Activated CD4-positive, CD25-positive, alpha-beta regulatory T cell (primary cell): ENCODE data around the gene KIRREL3.

Experiments
- DNase-seq, 4 experiments: peaks; one replicate each; lab custom pipeline; 2025; lab: John Stamatoyannopoulos, UW

KIRREL3 gene

DNA sequence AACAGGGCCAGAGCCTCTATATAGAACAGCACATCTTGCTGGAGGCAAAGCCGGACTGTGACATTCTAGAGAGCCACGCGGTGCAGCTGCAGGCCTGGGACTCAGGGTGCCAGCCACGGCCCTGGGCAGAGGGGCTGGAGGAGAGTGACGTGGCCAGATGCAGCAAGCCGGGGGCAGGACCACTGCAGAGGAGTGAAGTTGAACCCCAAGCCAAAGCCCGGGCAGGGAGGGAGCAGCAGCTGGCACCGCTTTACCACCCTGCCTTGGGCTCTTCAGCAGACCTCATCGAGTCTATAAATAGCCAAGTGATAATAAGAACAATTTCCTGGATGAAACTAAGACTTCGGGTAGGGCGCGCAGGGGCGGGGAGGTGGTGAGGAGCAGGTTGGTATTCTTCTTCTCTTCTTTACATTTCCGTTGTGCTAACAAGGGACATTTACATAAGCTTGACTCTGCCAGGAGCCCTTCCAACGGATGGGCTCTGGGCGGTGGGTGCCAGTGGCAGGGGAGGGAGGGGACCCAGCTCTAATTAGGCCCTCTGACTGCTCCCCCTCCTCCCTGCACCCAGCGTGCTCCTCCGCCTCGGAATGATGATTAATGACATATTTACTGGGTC lies 534.9 kb downstream of the KIRREL3 start:
- no peak for DNase-seq

DNA sequence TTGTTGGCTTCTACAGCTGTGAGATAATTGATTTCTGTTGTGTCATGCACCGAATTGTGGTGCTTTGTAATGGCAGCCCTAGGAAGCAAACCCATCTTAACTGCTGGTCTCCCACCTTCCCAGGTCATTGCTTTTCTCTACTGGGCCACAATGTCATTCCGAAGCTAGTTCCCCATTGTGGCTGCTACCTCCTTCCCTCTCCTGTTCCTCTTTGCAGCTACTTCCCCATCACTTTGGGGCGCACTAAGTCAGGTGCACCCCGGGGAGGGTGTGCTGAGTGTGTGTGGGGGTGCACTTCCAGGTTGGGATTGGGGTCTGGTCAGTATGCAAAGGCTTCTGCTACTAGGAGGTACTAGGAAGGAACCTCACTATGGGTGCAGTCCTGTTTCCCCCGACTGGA lies 535.8 kb downstream of the KIRREL3 start:
- no peak for DNase-seq

DNA sequence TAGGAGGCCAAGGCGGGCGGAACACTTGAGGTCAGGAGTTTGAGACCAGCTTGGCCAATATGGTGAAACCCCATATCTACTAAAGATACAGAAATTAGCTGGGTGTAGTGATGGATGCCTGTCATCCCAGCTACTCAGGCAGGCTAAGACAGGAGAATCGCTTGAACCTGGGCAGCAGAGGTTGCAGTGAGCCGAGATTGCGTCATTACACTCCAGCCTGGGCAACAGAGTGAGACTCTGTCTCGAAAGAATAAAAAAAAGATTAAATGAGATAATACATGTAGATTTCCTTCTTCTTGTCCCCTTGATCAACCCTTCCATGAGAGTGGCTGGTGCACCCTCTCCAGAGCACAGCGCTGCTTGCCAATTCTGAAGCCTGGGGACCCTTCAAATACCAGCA lies 538.1 kb downstream of the KIRREL3 start:
- no peak for DNase-seq

GRCh38 chr11:126461996-126462395 lies 538.6 kb downstream of the KIRREL3 start:
- DNase-seq: no peak

GRCh38 chr11:126461096-126461440 lies 539.5 kb downstream of the KIRREL3 start:
- DNase-seq: no peak

DNA sequence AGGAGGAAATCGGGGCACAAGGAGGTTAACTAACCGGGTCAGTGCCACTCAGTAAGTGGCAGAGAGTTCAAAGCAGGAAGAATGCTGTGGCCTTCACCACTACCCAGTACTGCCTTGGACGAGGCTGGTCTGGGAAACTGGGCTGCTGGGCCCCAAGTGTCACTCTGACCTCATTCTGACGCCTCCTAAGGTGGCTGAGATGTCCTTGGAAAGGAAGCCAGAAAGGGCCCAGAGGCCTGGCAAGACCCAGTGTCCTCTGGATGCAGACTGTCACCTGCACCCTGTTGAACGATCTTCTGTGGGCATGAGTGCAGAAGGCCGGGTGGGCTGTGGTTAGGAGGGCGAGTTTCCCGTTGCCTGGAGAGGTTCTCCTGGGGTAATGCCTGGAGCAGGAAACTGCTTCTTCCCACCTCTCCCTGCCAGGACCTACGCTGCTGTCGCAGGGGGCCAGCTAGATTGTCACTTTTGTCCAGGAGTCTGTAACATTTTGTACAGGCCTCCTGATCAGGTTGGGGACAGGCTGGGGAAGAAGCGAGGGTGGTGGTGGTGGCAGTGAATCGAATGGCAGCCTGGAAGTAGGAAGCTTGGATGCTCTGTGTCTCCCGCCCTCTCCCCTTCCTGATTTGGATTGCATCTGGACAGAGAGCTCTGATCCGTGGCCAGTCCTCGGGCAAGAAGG lies 540.0 kb downstream of the KIRREL3 start:
- DNase-seq: no peak

DNA sequence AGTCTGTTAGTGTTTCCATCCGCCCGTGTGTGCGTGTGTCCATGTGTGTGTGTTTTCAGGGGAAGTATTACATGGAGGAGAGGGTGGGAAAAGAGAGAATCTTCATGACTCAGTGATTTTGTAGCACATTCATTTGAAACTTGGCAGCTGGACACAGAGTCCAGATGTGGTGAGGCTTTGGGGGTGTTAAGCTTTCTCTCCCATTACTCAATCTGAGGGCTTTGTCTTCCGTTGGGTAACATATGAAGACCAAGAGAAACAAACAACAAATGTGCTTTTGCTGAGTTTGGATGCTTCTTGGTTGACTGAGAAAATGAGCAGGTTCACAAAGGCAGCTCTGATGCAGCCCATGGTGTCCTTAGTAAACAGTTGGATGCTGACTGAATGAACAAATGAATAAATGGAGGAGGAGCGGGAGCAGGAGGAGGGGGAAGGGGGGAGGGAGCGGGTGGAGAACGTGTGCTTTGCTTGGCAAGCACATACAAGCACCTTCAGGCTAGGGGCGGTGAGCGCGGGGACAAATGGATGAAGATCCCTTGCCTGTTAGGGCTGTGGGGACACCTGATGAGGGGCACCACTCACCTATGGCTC lies 540.8 kb downstream of the KIRREL3 start:
- no peak for DNase-seq

DNA sequence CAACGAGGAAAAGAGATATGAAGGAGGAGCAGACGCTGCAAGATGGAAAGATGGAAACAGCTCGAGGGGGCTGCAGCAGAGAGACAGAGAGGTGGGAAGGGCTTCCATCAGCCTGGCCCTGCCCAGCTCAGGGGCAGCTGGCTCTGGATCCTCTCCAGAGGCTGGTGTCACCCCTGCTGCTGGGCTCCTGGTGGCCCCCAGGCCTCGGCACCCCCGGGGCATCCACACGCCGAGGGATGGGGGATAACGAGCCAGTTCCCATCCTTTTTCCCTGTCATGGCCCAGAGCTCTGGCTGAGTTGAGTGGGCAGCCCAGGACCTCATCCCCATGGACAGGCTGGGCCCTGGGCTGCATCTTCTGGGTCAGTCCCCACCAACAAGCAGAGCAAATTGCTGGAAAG lies 542.8 kb downstream of the KIRREL3 start:
- DNase-seq: no peak

DNA sequence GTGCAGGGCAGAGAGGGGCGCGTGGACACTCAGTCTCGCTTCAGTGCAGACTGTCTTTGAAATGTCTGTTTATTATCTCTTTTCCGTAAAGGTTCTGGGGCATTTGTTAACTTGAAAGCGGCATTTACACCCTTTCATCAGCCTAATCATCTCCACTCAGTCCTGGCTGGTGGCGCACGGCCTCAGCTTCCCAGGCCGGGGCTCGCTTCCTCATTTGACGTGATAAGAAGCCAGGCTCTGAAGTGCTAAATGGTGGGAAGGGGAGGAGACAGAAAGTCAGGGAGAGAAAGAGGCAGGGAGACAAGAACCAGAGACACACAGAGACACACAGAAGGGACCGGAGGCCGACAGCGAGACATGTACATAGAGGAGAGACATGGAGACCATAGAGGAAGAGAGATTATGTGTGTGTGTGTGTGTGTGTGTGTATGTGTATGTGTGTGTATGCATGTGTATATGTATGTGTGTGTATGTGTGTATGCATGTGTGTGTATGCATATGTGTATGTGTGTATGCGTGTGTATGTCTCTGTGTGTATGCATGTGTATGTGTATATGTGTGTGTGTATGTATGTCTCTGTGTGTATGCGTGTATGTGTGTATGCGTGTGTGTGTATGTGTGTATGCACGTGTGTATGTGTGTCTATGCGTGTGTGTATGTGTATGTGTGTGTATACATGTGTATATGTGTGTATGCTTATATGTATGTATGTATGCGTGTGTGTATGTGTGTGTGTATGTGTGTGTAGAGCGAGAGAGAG lies 543.6 kb downstream of the KIRREL3 start:
- no peak for DNase-seq

- no peak for DNase-seq
Measured at GRCh38 chr11:126456089-126456488, 544.5 kb downstream of the KIRREL3 start.

GRCh38 chr11:126452241-126453101 lies 548.1 kb downstream of the KIRREL3 start:
- no peak for DNase-seq

DNA sequence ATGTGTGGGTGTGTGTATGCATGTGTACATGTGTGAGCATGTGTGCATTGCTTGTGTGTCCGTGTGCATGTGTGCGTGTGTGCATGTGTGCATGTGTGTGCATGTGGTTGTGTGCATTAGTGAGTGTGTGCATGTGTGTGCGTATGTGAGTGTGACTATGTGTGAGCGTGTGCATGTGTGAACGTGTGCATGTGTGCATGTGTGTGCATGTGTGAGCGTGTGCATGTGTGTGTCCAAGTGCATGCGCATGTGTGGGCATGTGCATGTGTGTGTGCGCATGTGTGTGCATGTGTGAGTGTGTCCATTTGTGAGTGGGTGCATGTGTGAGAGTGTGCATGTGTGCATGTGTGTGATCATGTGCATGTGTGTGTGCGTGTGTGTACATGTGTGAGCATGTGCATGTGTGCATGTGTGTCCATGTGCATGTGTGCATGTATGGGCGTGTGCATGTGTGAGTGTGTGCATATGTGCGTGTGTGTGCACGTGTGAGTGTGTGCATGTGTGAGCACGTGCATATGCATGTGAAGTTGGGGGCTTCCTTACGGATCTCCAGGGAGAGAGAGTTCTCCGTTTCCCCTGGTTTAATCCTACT lies 549.3 kb downstream of the KIRREL3 start:
- no peak for DNase-seq

DNA sequence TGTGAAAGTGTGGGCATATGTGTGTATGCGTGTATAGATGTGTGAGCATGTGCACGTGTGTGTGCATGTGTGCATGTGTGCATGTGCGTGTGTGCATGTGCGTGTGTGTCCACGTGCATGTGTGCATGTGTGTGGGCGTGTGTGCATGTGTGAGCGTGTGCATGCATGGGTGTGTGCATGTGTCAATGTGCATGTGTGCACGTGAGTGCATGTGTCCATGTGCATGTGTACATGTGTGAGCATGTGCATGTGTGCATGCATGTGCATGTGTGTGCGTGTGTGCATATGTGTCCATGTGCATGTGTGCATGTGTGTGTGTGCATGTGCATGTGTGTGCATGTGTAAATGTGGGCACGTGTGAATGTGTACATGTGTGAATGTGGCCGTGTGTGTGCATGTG lies 549.8 kb downstream of the KIRREL3 start:
- no peak for DNase-seq

DNA sequence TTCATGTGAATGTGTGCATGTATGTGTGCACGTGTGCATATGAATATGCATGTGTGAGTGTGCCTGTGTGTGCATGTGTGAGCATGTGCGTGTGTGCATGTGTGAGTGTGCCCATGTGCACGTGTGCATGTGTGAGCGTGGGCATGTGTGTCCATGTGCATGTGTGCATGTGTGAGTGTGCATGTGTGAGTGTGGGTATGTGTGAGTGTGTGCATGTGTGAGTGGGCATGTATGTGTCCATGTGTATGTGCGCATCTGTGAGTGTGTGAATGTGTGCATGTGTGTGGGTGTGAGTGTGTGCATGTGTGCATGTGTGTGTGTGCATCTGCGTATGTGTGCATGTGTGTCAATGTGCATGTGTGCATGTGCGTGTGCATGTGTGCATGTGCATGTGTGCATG lies 550.4 kb downstream of the KIRREL3 start:
- DNase-seq: no peak

DNA sequence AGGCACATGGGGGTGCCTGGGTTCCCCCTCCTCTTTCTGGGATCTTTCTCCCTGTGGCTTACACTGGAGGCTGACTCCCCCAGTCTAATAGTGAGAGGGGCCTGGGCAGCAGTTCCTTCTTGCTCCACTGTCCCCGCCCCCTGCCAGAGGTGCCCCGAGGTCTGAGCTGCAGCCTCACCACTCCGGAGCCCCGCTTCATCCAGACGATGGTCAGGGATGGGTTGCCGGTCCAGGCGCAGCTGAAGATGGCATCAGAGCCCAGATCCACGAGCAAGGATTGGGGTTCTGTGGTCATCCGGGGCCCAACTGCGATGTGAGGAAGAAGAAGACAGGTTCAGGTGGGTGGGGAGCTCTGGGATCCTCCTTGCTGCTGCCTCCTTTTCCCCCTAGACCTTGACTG lies 554.0 kb downstream of the KIRREL3 start:
- no peak for DNase-seq

DNA sequence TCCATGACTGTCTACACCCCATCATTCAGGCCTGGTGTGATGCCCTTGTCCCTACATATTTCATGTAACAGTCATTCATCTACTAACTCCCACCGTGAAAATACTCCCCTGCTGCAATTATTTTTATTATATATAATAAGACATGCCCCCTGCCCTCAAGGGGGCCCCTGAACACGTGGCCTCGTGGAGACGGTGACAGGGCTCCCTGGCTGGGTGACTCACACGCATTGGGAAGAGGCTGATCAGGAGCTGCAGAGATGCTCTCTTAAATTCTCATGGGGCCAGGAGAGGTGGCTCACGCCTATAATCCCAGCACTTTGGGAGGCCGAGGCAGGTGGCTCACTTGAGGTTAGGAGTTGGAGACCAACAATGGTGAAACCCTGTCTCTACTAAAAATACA lies 556.5 kb downstream of the KIRREL3 start:
- no peak for DNase-seq

DNA sequence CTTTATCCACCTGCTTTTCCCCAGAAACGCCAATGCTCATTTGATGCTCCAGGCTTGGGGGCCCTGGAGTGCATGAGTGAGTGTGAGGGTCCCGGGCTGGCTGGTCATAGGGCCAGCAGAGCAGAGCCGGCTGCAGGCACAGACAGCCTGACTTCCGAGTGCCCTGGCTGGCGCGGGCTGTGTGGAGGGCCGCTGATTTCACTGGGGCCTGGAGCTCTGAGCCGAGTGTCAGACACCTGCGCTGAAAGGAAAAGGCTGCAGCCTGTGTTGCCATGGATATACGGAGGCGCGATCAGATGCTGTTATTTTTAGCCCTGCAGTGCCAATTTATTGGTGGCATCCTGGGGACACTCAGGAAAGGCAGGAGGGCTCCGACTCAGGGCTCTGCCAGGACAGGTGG lies 557.5 kb downstream of the KIRREL3 start:
- no peak for DNase-seq

DNA sequence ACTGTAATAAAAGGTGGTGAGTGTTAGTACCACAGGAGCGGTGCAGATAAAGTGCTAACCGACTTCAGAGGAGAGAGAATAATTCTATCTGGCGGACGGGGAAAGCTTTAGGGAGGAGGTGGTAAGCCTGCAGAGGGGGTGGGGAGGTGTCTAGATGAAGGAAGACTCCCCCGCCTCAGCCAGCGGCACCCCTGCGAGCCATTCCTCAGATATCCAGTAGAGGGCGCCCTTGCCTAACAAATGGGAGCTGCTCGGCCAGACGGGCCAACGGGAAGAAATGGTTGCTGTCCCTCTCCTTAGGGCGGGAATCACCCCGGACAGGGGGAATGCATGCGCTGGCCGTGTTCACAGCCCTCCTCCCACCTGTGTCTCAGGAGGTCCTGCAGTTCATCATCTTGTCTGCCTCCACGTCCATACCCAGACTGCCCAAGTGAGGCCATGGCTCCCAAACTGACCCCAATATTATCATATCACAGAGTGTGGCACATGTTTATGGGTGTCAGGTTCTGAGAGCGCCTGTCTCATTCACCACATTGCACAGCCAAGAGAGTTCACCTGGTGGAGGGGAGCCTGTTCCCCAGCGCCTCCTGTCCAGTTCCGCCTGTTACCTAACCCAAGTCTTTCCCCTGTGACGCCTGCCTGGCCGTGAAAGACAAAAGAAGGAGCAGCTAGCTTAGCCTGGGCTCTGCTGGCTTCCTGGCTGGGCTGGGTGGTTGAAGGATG lies 559.6 kb downstream of the KIRREL3 start:
- peak; percentile 33 to 67 (median 54) for DNase-seq

DNA sequence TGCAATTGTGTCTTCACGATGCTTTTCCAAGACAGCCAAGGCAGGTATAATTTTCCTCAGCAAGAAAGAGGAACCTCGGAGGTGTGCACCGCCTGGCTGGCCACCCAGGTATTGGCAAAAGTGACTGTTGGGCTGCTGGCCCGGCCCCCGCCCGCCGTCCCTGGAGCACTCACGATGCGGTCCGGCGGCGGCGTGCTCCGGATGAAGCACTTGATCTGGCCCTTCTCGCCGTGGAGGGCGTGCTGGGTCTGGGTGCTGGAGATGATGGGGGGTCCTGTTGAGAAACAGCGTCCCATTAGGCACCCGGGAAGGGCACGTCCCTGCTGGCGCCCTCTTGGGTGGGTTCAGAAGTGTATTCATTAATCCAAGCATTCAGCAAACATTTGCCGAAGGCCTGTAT lies 560.3 kb downstream of the KIRREL3 start:
- DNase-seq: no peak

- DNase-seq: no peak
Measured at GRCh38 chr11:126438691-126439090, 561.9 kb downstream of the KIRREL3 start.

GRCh38 chr11:126438272-126438671 lies 562.3 kb downstream of the KIRREL3 start:
- no peak for DNase-seq
